Neural progenitor cell (in vitro differentiated cells): ENCODE data around the gene KLC1. TPM values are rescaled to one million over a fixed set of nuclear protein-coding genes. Genes with fewer than 3 reads are reported as not detected.

Source experiments
- DNase-seq: peaks from one replicate; pipeline ENCODE4 v3.0.0-alpha.2; 2016; ENCODE audit warnings: low spot score
- H2AFZ ChIP-seq: fragments of 200-600 bp; sonication (generic); replicated peaks from 2 replicates; pipeline ENCODE4 v1.6.1; 2016; ENCODE audit warnings: antibody characterized with exemption
- H3F3A ChIP-seq: fragments of 200-600 bp; sonication (generic); 2 replicates; pipeline ENCODE4 v1.6.1; 2016; ENCODE audit warnings: antibody characterized with exemption, low read depth
- H3K27ac ChIP-seq: fragments of 200-600 bp; sonication (generic); 2 replicates; pipeline ENCODE4 v1.5.1; 2016; ENCODE audit warnings: mild to moderate bottlenecking
- H3K27me3 ChIP-seq: fragments of 200-600 bp; sonication (generic); 2 replicates; pipeline ENCODE4 v1.6.1; 2016; ENCODE audit warnings: mild to moderate bottlenecking, moderate library complexity
- H3K36me3 ChIP-seq: fragments of 200-600 bp; sonication (generic); 2 replicates; pipeline ENCODE4 v1.5.1; 2016
- H3K4me1 ChIP-seq: fragments of 200-600 bp; sonication (generic); 2 replicates; pipeline ENCODE4 v1.6.1; 2016; ENCODE audit warnings: mixed run types
- H3K4me2 ChIP-seq: fragments of 200-600 bp; sonication (generic); 2 replicates; pipeline ENCODE4 v1.6.1; 2016
- H3K4me3 ChIP-seq: fragments of 200-600 bp; sonication (generic); 2 replicates; pipeline ENCODE4 v1.5.1; 2016
- H3K79me2 ChIP-seq: fragments of 200-600 bp; sonication (generic); 2 replicates; pipeline ENCODE4 v1.6.1; 2016; ENCODE audit warnings: low read depth
- H3K9ac ChIP-seq: fragments of 200-600 bp; sonication (generic); 2 replicates; pipeline ENCODE4 v1.6.1; 2016
- H3K9me3 ChIP-seq: fragments of 200-600 bp; sonication (generic); 2 replicates; pipeline ENCODE4 v1.5.1; 2016; ENCODE audit warnings: low read depth
- H4K20me1 ChIP-seq: fragments of 200-600 bp; sonication (generic); 2 replicates; pipeline ENCODE4 v1.6.1; 2016; ENCODE audit warnings: low read depth
- H3K27ac Mint-ChIP-seq: 3 replicates; pipeline ENCODE4 v1.8.0; 2021; ENCODE audit warnings: mixed read lengths
- H3K27me3 Mint-ChIP-seq: 2 replicates; pipeline ENCODE4 v1.8.0; 2022; ENCODE audit warnings: low read depth, mild to moderate bottlenecking, inconsistent platforms, moderate library complexity, mixed read lengths; ENCODE audit not compliant: insufficient read depth
- H3K36me3 Mint-ChIP-seq: 3 replicates; pipeline ENCODE4 v1.8.0; 2021; ENCODE audit warnings: mixed read lengths
- H3K4me1 Mint-ChIP-seq: 3 replicates; pipeline ENCODE4 v1.8.0; 2021; ENCODE audit warnings: mixed read lengths
- H3K4me3 Mint-ChIP-seq: 3 replicates; pipeline ENCODE4 v1.8.0; 2021; ENCODE audit warnings: mild to moderate bottlenecking, moderate library complexity, mixed read lengths
- H3K9me3 Mint-ChIP-seq: 3 replicates; pipeline ENCODE4 v1.8.0; 2020; ENCODE audit warnings: mixed read lengths
- EZH2 ChIP-seq: fragments of 200-600 bp; sonication (generic); IDR thresholded peaks from 2 replicates; pipeline ENCODE4 v1.6.1; 2017; ENCODE audit warnings: antibody characterized with exemption, mild to moderate bottlenecking, moderate library complexity
- EZH2phosphoT487 ChIP-seq: fragments of 200-600 bp; sonication (generic); IDR thresholded peaks from 2 replicates; pipeline ENCODE4 v1.6.1; 2017; ENCODE audit warnings: antibody characterized with exemption
- total RNA-seq: library from RNA; depleted of rRNA; stranded (reverse); fragments of >200 nt; gene quantifications from 2 replicates; pipeline ENCODE4 v1.2.3, GENCODE V29; 2015; ENCODE audit warnings: low replicate concordance
- TF ChIP-seq, protein P1 (sequence below): fragments of 200-600 bp; sonication (generic); IDR thresholded peaks from 2 replicates; pipeline ENCODE4 v1.5.1; 2017; ENCODE audit warnings: antibody characterized with exemption, mild to moderate bottlenecking

KLC1 gene
- total RNA-seq, 1 donor from 2014 or later, result 163 TPM

DNA sequence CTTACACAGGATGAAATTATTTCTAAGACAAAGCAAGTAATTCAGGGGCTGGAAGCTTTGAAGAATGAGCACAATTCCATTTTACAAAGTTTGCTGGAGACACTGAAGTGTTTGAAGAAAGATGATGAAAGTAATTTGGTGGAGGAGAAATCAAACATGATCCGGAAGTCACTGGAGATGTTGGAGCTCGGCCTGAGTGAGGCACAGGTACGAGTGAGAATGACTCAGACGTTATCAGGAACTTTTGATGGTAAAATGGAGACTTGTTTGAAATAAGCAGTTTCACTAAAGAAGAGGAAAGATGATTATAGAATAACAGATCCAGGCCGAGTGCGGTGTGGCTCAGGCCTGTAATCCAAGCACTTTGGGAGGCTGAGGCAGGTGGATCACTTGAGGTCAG lies 25.6 kb downstream of the KLC1 start:
- peaks cover 27% of the 10 kb centered on the region for H3K36me3 Mint-ChIP-seq
- no peaks in the 10 kb centered on the region for H3K9me3 Mint-ChIP-seq
- Histone ChIP-seq H3F3A (no peaks in the 10 kb centered on the region), H3K27me3 (no peaks in the 10 kb centered on the region), H3K36me3 (peaks cover 4% of the 10 kb centered on the region), H3K4me3 (no peak overlapping the region), H3K79me2 (peaks cover 63% of the 10 kb centered on the region), H4K20me1 (peaks cover 55% of the 10 kb centered on the region), H3K9ac (no peak overlapping the region), H3K4me2 (no peak overlapping the region), H3K27ac (no peak overlapping the region), H3K4me1 (no peaks in the 10 kb centered on the region), H3K9me3 (no peaks in the 10 kb centered on the region), H2AFZ (no peak overlapping the region)
- TF ChIP-seq EZH2phosphoT487, result no peak
- TF ChIP-seq EZH2, result no peak
- TF ChIP-seq, protein P1, sequence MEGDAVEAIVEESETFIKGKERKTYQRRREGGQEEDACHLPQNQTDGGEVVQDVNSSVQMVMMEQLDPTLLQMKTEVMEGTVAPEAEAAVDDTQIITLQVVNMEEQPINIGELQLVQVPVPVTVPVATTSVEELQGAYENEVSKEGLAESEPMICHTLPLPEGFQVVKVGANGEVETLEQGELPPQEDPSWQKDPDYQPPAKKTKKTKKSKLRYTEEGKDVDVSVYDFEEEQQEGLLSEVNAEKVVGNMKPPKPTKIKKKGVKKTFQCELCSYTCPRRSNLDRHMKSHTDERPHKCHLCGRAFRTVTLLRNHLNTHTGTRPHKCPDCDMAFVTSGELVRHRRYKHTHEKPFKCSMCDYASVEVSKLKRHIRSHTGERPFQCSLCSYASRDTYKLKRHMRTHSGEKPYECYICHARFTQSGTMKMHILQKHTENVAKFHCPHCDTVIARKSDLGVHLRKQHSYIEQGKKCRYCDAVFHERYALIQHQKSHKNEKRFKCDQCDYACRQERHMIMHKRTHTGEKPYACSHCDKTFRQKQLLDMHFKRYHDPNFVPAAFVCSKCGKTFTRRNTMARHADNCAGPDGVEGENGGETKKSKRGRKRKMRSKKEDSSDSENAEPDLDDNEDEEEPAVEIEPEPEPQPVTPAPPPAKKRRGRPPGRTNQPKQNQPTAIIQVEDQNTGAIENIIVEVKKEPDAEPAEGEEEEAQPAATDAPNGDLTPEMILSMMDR, result no peak
- no peak for DNase-seq
- peaks cover 23% of the 10 kb centered on the region for H3K4me1 Mint-ChIP-seq
- no peaks in the 10 kb centered on the region for H3K27me3 Mint-ChIP-seq
- no peak overlapping the region for H3K27ac Mint-ChIP-seq
- H3K4me3 Mint-ChIP-seq, result no peak overlapping the region

DNA sequence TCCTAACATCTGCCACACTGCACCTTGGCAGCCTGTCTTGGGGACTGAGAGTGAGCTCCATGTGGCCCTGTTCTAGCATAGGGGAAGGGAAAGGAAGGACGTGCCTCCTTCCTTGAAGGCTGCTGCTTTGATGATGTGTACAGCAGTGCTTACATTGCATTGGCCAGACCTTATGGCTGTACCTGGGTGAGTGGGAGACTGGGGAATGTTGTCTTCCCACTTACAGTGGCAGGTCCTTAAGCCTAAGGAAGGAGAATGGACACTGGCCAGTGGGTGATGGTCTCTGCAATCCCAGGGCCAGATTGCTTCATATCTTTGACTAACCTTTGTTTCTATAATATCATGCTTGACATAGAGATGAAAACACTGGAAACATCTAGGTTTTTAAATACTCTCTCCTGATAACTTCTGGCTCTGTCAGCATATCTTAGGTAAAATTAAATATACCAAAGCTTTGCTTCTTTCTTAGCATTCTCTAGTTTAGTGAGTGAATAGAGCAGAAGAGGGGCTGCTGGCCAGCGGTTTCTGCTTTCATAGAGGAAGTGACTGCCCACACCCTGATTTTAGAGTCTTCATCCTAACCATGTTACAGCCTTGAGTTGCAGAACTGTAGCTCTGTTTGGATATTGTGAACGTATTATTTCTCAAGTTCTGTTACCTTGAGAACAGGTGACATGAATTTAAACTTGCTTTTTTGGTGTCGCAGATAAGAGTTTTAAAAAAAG lies 27.2 kb downstream of the KLC1 start:
- no peaks in the 10 kb centered on the region for H3K9me3 Mint-ChIP-seq
- no peak for DNase-seq
- no peak overlapping the region for H3K27ac Mint-ChIP-seq
- H3K4me2 ChIP-seq, result no peak overlapping the region
- no peak overlapping the region for H3K9ac ChIP-seq
- no peaks in the 10 kb centered on the region for H3K9me3 ChIP-seq
- H3K36me3 Mint-ChIP-seq, result peaks cover 34% of the 10 kb centered on the region
- peaks cover 47% of the 10 kb centered on the region for H3K79me2 ChIP-seq
- H3K36me3 ChIP-seq, result peaks cover 5% of the 10 kb centered on the region
- no peaks in the 10 kb centered on the region for H3K27me3 ChIP-seq
- TF ChIP-seq, protein P1, result no peak
- no peak for TF ChIP-seq EZH2phosphoT487
- TF ChIP-seq EZH2, result no peak
- H3K4me3 ChIP-seq, result no peak overlapping the region
- peaks cover 23% of the 10 kb centered on the region for H3K4me1 Mint-ChIP-seq
- H3K27me3 Mint-ChIP-seq, result no peaks in the 10 kb centered on the region
- H3K4me1 ChIP-seq, result no peaks in the 10 kb centered on the region
- no peaks in the 10 kb centered on the region for H3F3A ChIP-seq
- peaks cover 44% of the 10 kb centered on the region for H4K20me1 ChIP-seq
- H3K27ac ChIP-seq, result no peak overlapping the region
- H3K4me3 Mint-ChIP-seq, result no peak overlapping the region
- H2AFZ ChIP-seq, result no peak overlapping the region

DNA sequence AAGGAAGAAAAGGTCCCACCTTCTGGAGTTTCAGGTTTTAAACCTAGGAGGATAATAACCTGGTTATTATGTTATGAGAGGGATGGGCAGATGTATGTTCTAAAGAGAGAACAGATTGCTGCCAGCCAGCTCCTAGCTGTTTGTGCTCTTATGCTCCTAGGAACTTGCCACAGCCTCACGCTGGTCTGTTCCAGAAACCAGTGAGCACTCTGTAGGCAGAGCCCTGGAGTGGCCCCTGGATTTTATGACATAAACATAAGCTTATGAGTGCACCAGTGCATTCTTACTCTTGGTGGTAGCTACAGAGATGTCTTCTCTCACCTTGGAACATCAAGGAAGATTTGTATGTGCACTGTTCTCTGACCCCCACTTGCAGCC lies 27.7 kb downstream of the KLC1 start:
- Histone ChIP-seq H3K27ac (no peak overlapping the region), H3K4me3 (no peak overlapping the region), H3F3A (no peaks in the 10 kb centered on the region), H4K20me1 (peaks cover 42% of the 10 kb centered on the region), H3K4me2 (no peak overlapping the region), H3K79me2 (peaks cover 42% of the 10 kb centered on the region), H3K36me3 (peaks cover 5% of the 10 kb centered on the region), H3K4me1 (no peaks in the 10 kb centered on the region), H3K9me3 (no peaks in the 10 kb centered on the region), H2AFZ (no peak overlapping the region), H3K27me3 (no peaks in the 10 kb centered on the region), H3K9ac (no peak overlapping the region)
- DNase-seq, result no peak
- Mint-ChIP-seq H3K27me3 (no peaks in the 10 kb centered on the region), H3K27ac (no peak overlapping the region), H3K36me3 (peaks cover 36% of the 10 kb centered on the region), H3K9me3 (no peaks in the 10 kb centered on the region), H3K4me3 (no peak overlapping the region), H3K4me1 (peaks cover 23% of the 10 kb centered on the region)
- TF ChIP-seq EZH2 (no peak), EZH2phosphoT487 (no peak)
- TF ChIP-seq, protein P1, result no peak
